GM10266 (cell line): Measurements from ENCODE around the gene ROPN1L.

Experiments
- DNase-seq: peaks from one replicate; pipeline ENCODE4 v3.0.0; 2012; ENCODE audit errors: extremely low spot score
- CTCF ChIP-seq: IDR thresholded peaks from 2 replicates; pipeline ENCODE4 v1.5.1; 2012; ENCODE audit warnings: mild to moderate bottlenecking, low read depth; ENCODE audit not compliant: control insufficient read depth, insufficient read depth; ENCODE audit errors: missing control alignments

Gene ROPN1L

GRCh38 chr5:10418654-10419345, 22.9 kb upstream of the ROPN1L start:
- DNase-seq: no peak
- no peak for TF ChIP-seq CTCF

DNA sequence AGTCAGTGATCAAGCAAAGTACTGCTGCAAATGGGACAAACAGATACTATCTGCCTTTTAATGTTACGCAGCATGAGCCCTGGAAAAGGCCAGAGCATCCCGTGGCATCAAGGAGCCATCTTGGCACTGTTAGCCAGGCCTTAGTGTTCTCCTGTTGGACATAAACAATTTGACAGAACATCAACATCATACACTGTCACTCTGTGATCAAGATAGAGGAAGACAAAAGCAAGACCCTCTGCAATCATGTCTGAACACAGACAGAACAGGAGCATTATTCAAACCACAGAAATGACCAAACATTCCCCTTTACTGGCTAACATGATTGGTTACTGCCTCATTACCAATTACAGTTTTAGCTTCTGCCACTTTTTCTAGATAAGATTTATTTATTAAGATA, 21.2 kb upstream of the ROPN1L start:
- TF ChIP-seq CTCF: no peak
- no peak for DNase-seq

DNA sequence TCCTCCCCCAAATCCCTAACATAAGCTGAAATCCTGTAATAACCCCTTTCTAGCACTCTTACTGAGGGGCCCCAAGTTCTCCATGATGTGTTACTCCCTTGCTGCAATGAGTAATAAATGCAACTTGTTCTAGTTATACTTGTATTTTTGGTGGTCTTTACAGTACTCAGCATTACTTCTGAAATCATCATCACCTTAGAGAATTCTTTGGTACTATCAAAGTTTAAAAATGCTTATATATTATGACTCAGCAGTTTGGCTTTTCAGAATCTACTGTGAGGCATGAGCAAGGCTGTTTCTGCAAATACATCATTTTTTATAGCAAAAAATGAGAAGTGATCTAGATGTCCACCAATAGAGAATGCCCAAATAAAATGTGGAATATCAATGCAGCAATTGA, 20.7 kb upstream of the ROPN1L start:
- TF ChIP-seq CTCF: no peak
- DNase-seq: no peak

DNA sequence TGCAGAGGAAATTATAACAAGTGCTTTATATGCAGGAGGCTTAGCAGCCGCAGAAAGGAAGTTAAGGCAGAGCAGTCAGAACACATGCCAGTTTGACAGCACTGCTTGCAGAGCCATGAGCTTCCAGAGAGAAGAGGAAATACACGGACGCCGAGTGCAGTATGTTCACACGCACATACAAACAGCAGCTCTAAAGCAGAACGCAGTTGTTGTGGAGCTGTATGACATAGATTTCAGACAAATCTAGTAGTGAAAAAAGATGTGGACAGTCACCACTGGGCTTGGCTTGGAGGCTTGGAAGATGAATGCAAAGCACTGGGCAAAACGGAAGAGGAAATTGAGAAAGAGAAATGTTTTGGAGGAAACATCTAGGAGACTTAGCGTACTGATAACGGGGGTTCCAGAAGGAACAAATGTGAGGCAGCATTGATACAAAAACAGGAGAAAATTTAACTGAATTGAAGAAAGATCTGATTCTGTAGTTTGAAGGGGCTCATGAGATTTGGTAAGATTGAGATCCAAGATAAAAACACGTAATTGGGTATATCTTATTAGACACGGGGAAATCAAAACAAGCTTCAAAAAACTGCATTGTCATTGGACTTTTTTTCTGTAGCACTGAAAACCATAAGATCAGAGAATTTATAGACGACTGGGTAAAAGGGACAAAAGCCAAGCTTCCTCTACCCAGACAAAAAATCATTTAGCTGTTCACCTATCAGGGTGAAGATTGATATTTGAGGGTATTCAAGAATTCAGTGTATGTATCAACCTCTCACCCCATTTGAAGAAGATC, 19.6 kb upstream of the ROPN1L start:
- no peak for DNase-seq
- no peak for TF ChIP-seq CTCF

DNA sequence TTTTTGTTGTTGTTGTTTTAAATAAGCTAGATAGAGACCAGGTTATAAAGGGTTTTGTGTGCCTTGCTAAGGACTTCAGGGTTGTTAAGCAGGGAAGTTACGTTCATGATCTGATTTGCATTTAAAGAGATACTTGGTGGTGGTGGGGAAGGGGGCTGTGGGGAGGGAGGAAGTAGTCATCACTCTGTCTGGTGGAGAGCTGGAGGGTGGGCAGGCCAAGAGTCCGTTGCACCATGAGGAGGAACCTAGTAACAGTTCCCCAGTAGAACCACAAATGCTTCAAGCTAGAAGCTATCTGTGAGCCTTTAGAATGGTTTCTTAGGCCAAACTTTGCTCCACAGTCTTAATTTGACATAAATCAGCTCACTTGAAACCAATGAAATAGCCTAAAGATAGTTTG, 18.7 kb upstream of the ROPN1L start:
- DNase-seq: no peak
- no peak for TF ChIP-seq CTCF

DNA sequence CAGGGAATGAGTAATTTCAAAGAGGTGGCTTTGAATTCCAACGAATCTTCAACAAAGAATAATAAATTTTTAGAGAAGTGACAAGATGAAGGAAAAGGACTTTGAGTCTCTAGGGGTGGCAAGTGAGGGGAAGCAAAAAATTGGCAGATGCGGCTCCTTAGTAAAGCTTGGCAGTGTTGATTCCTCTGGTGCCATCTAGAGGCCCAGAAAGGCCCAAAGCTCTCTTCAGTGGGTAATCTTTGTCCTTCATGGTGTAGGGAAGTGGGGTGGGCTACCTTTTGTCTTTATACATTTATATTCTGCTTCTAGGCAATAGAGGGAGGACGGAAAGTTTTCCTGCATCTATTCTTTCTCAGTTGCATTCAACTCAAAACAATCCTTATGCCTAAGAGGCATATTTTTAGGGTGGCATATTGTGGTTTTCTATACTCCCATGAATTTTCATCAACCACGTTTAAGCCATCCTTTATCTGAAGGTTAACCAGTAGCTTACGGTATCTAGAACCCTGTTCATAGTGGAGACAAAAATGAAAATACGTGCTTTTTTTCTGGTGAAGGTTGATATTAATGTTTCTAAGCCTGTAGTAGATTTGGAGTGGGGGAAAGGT, 17.5 kb upstream of the ROPN1L start:
- DNase-seq: no peak
- peak; percentile 49 for TF ChIP-seq CTCF

DNA sequence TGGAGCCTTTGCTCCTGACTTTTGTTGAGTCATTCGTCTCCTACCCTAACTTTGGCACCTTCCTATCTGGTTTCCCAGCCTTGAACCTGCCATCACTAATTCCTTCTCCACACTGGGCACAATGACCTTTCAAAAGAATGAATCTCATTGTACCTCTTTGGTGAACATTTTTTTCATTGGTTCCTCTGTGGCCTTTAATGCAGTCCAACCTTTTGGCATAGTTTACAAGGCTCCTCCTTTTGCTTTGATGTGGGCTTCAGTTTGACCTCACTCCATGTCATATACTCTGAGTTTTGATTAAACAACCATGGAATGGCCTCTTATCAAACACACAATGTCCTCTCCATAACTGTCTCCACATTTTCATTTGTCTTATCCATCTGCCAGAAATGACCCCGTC, 14.5 kb upstream of the ROPN1L start:
- DNase-seq: no peak
- TF ChIP-seq CTCF: no peak
